Astrocyte (in vitro differentiated cells and primary cell): Measurements from ENCODE around the gene ARL8A.

ENCODE experiments used
- CTCF ChIP-seq: IDR thresholded peaks from 2 replicates; pipeline ENCODE4 v1.5.1; 2011; ENCODE audit warnings: low read depth, mild to moderate bottlenecking, inconsistent platforms, low read length, moderate library complexity; ENCODE audit not compliant: insufficient read depth
- EZH2 ChIP-seq: IDR thresholded peaks from 2 replicates; pipeline ENCODE4 v1.6.1; 2012; ENCODE audit warnings: mild to moderate bottlenecking, low read length, inconsistent platforms; ENCODE audit not compliant: insufficient read depth

DNA sequence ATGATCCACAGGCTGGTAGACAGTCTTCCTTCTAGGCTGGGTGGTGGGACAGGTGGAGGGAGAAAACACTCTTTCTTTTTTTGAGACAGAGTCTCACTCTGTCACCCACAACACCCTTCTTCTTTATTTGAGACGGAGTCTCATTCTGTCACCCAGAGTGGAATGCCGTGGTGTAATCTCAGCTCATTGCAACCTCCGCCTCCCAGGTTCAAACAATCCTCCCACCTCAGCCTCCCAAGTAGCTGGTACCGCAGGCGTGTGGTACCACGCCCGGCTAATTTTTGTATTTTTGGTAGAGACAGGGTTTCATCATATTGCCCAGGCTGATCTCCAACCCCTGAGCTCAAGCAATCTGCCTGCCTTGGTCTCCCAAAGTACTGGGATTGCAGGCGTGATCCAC, 18.9 kb downstream of the ARL8A start:
- TF ChIP-seq CTCF, result no peak
- no peak for TF ChIP-seq EZH2
